Aorta (tissue), 5 donors: ENCODE results near the gene QPRT. TPM values are rescaled to one million over a fixed set of nuclear protein-coding genes. Genes with fewer than 3 reads are reported as not detected.
"Not testable (repeated sequence)": the region's sequence is repeated elsewhere in the genome, so short reads cannot be mapped to it uniquely, and the experiment has no call there.

Source experiments
- ATAC-seq: fragments of 200-7000 bp; cut with Tn5 transposase; one replicate; pipeline ENCODE4 v1.9.1; 2022; ENCODE audit warnings: moderate library complexity; ENCODE audit not compliant: low FRiP score
- DNase-seq, 2 donors: peaks; one replicate each; pipeline ENCODE4 v3.0.0-alpha.2; 2020
- H3K27ac ChIP-seq, 2 donors: one replicate each; pipeline ENCODE4 v1.5.1; 2013; ENCODE audit warnings: low read length in 2 of 2, mild to moderate bottlenecking in 2 of 2, moderate library complexity in 2 of 2, control low read depth in 1 of 2, inconsistent platforms in 1 of 2, low read depth in 1 of 2
- H3K27me3 ChIP-seq, 2 donors: one replicate each; pipeline ENCODE4 v1.6.1; 2013; ENCODE audit warnings: control low read depth in 1 of 2, low read length in 1 of 2, mild to moderate bottlenecking in 1 of 2, moderate library complexity in 1 of 2; ENCODE audit not compliant: insufficient read depth in 2 of 2, control insufficient read depth in 1 of 2
- H3K36me3 ChIP-seq, 2 donors: one replicate each; pipeline ENCODE4 v1.6.1; 2013; ENCODE audit warnings: control low read depth in 1 of 2, low read length in 1 of 2, mild to moderate bottlenecking in 1 of 2; ENCODE audit not compliant: insufficient read depth in 2 of 2, control insufficient read depth in 1 of 2
- H3K4me1 ChIP-seq, 2 donors: one replicate each; pipeline ENCODE4 v1.6.1; 2013; ENCODE audit warnings: low read length in 2 of 2, control low read depth in 1 of 2, mild to moderate bottlenecking in 1 of 2, moderate library complexity in 1 of 2; ENCODE audit not compliant: insufficient read depth in 2 of 2, control insufficient read depth in 1 of 2
- H3K4me3 ChIP-seq, 2 donors: one replicate each; pipeline ENCODE4 v1.5.1; 2013; ENCODE audit warnings: low read length in 2 of 2, control low read depth in 1 of 2, mild to moderate bottlenecking in 1 of 2
- H3K9me3 ChIP-seq: one replicate; pipeline ENCODE4 v1.6.1; 2013; ENCODE audit warnings: mild to moderate bottlenecking, low read length; ENCODE audit not compliant: control insufficient read depth
- WGBS, 2 donors: extraction: QIAGEN DNeasy Blood & Tissue Kit; methylation state at CpG; one replicate each; pipeline ENCODE4 v1.1.7; 2013; 5-methylcytosine and 5-hydroxymethylcytosine counted together
- intact Hi-C, 2 donors: fragments of 100-400 bp; cut with DNase I; formaldehyde crosslinking; loops; one replicate each; pipeline versions ENCODE4 v1.14.2 to v1.15.0; 2022
- polyA plus RNA-seq, 2 donors: library from polyadenylated mRNA; stranded (reverse); fragments of 200-250 nt; gene quantifications; one replicate each; pipeline ENCODE4 v1.2.3, GENCODE V29; 2013
- total RNA-seq, 2 donors: library from RNA; stranded (reverse); fragmentation: NEBNext Ultra II Directional; extraction: Animal tissue kit (Norgen Biotek cat#: 25700); gene quantifications; one replicate each; pipeline ENCODE4 v1.2.1, GENCODE V29; 2021
- donor health status: healthy with polysubstance abuse.
- donor health status: Bipolar disorder and iron deficiency.
- donor health status: DM: no; HTN: no; CAD: no.
- donor health status: DM: no; HTN: no; CAD: no.
- donor health status: DM: yes; HTN: yes; CAD: no.

QPRT gene
- total and polyA plus RNA-seq, 4 donors, result 0.61 to 6.1 (median 3.0) TPM

GRCh38 chr16:29680180-29680598 is 1.2 kb downstream of the QPRT start:
- H3K9me3 ChIP-seq, result no peaks in the 10 kb centered on the region
- no peak overlapping the region for H3K27ac ChIP-seq
- WGBS, 2 donors, result 84 to 87% methylated on average over 10 of the region's 10 CpGs
- ATAC-seq (no peak), DNase-seq (no peak)
- H3K27me3 ChIP-seq, result no peaks in the 10 kb centered on the region
- no peaks in the 10 kb centered on the region for H3K4me1 ChIP-seq
- no peak overlapping the region for H3K4me3 ChIP-seq
- intact Hi-C loops, result no loop called here
- H3K36me3 ChIP-seq, result no peaks in the 10 kb centered on the region

DNA sequence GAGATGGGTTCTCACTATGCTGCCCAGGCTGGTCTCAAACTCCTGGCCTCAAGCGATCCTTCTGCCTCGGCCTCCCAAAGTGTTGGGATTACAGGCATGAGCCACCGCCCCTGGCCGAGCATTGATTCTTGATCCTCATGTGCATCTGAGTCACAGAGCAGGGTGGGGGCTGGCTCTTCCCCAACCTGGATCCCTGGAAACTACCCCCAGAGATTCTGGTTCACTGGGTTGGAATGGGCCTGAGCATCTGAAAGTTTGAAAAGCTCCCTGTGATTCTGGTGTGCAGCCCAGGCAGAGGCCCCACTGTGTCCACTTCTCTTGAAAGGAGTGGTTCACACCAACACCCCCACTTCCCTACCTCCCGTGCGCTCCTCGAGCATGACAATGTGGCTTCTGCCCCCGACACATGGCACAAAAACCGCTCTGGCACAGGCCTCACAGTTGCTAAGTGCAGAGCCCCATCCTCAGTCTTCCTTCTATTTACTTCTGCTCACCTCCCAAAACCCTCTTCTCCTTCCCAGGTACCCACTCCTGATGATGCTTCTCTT is 4.6 kb downstream of the QPRT start:
- Histone ChIP-seq H3K27me3 (no peaks in the 10 kb centered on the region), H3K9me3 (no peaks in the 10 kb centered on the region), H3K4me3 (no peak overlapping the region), H3K27ac (no peak overlapping the region), H3K4me1 (no peaks in the 10 kb centered on the region), H3K36me3 (no peaks in the 10 kb centered on the region)
- 93 to 95% methylated on average over 9 of the region's 9 CpGs for WGBS, 2 donors
- ATAC-seq (no peak), DNase-seq (no peak)
- intact Hi-C loops, result no loop called here

- H3K4me1 ChIP-seq, result no peaks in the 10 kb centered on the region
- no peak overlapping the region for H3K4me3 ChIP-seq
- intact Hi-C loops, result no loop called here
- ATAC-seq, result no peak
- no peak overlapping the region for H3K27ac ChIP-seq
- H3K36me3 ChIP-seq, result no peaks in the 10 kb centered on the region
- no peak for DNase-seq
- no peaks in the 10 kb centered on the region for H3K9me3 ChIP-seq
- no peaks in the 10 kb centered on the region for H3K27me3 ChIP-seq
- 94 to 95% methylated on average over 10 of the region's 10 CpGs for WGBS, 2 donors
Observed at GRCh38 chr16:29684679-29685078, 5.7 kb downstream of the QPRT start.

DNA sequence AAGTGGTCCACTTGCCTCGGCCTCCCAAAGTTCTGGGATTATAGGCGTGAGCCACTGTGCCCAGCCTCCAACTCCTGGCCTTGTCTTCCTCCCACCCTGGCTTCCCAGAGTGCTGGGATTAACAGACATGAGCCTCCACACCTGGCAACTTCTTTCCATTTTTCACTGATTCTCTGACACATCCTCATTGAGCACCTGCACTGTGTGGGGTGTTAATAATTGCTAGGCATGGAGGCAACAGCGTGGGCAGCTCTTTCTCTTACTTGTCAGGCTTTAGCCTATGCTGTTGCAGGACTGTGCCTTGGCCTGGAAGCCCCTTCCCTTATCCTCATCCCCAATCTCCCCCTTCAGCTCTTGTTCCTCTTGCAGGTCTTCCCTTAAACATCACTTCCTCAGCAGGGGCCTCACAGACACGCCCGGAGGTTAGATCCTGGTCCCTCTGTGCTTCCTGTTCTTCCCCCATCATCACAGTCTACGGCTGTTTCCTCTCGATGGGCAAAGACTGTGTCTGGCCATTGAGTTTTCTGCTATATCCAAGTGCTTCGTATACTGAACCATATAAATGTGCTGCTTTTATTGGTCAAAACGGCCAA is 7.9 kb downstream of the QPRT start:
- Histone ChIP-seq H3K4me3 (no peak overlapping the region), H3K4me1 (no peaks in the 10 kb centered on the region), H3K9me3 (no peaks in the 10 kb centered on the region), H3K36me3 (no peaks in the 10 kb centered on the region), H3K27ac (no peak overlapping the region), H3K27me3 (no peaks in the 10 kb centered on the region)
- no peak for DNase-seq
- ATAC-seq, result no peak
- 91 to 92% methylated on average over 9 of the region's 9 CpGs for WGBS, 2 donors
- intact Hi-C loops, result no loop called here

DNA sequence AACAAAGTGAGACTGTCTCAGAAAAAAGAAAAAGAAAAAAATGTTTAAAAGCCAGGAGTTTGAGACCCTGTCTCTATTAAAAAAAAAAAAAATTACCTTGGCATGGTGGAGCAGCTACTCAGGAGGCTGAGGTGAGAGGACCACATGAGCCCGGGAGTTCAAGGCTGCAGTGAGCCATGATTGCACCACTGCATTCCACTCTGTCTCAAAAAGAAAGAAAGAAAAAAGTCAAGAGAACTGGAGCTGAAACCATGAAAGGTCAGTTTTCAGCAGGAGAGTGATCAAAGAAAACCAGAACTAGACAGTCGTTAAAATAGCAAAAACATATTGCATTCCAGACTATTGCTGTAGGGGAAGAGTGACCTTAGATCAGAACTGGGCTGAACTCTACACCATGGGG is 8.8 kb downstream of the QPRT start:
- Histone ChIP-seq H3K4me3 (no peak overlapping the region), H3K4me1 (no peaks in the 10 kb centered on the region), H3K27ac (no peak overlapping the region), H3K36me3 (no peaks in the 10 kb centered on the region), H3K9me3 (no peaks in the 10 kb centered on the region), H3K27me3 (no peaks in the 10 kb centered on the region)
- no peak for DNase-seq
- no peak for ATAC-seq
- 73 to 81% methylated on average over 2 of the region's 2 CpGs for WGBS, 2 donors
- intact Hi-C loops, result no loop called here

GRCh38 chr16:29688172-29688571 is 9.2 kb downstream of the QPRT start:
- DNase-seq, result no peak
- Histone ChIP-seq H3K9me3 (no peaks in the 10 kb centered on the region), H3K36me3 (no peaks in the 10 kb centered on the region), H3K27ac (no peak overlapping the region), H3K27me3 (no peaks in the 10 kb centered on the region), H3K4me3 (no peak overlapping the region), H3K4me1 (no peaks in the 10 kb centered on the region)
- intact Hi-C loops, result no loop called here
- WGBS, 2 donors, result 93 to 94% methylated on average over 5 of the region's 5 CpGs
- no peak for ATAC-seq

- intact Hi-C loops, result loop anchor here in 1 of 2 donors (10.0 kb wide), 1 partner anchor 335 kb away; the partner anchor contains the start of gene C16orf92
Observed at GRCh38 chr16:29689490-29690351, 10.7 kb downstream of the QPRT start.

GRCh38 chr16:29692606-29693005 is 13.6 kb downstream of the QPRT start:
- not testable (repeated sequence) for DNase-seq, H3K4me1 ChIP-seq, H3K4me3 ChIP-seq, H3K27ac ChIP-seq, H3K36me3 ChIP-seq, ATAC-seq, H3K27me3 ChIP-seq, H3K9me3 ChIP-seq
- 98 to 99% methylated on average over 26 of the region's 26 CpGs for WGBS, 2 donors
- intact Hi-C loops, result loop anchor here in 1 of 2 donors (10.0 kb wide), 1 partner anchor 332 kb away; the partner anchor contains the start of gene C16orf92

More at GRCh38 chr16:29689490-29690351, 10.7 kb downstream of the QPRT start:
- H3K27me3 ChIP-seq, H3K4me3 ChIP-seq, DNase-seq, H3K9me3 ChIP-seq, H3K36me3 ChIP-seq, H3K4me1 ChIP-seq, H3K27ac ChIP-seq, ATAC-seq: not testable (repeated sequence)
- WGBS, 2 donors, result 97 to 98% methylated on average over 23 of the region's 23 CpGs
